Lung (tissue), 12 donors: ENCODE data around the gene ASPSCR1. TPM values are rescaled to one million over a fixed set of nuclear protein-coding genes. Genes with fewer than 3 reads are reported as not detected.
A peak's percentile ranks its signal among the peaks of the same experiment; 100 is the strongest.

Experiments
- ATAC-seq: fragments of 200-7000 bp; cut with Tn5 transposase; one replicate; pipeline ENCODE4 v1.9.1; 2020; ENCODE audit warnings: moderate number of reproducible peaks; ENCODE audit not compliant: insufficient read depth, low FRiP score
- DNase-seq, 3 donors: peaks; one replicate each; pipeline ENCODE4 v3.0.0-alpha.2; 2013 to 2017
- H3K27ac ChIP-seq, 2 donors: one replicate each; pipeline ENCODE4 v1.5.1; 2013; ENCODE audit warnings: mild to moderate bottlenecking in 2 of 2, moderate library complexity in 2 of 2, control low read depth in 1 of 2, inconsistent platforms in 1 of 2, low read depth in 1 of 2, low read length in 1 of 2
- H3K27me3 ChIP-seq, 3 donors: one replicate each; pipeline ENCODE4 v1.5.1; 2013; ENCODE audit warnings: low read length in 2 of 3; ENCODE audit not compliant: control insufficient read depth in 3 of 3, insufficient read depth in 3 of 3
- H3K36me3 ChIP-seq, 4 donors: one replicate each; pipeline ENCODE4 v1.5.1; 2013; ENCODE audit warnings: low read length in 4 of 4, mild to moderate bottlenecking in 1 of 4, moderate library complexity in 1 of 4; ENCODE audit not compliant: control insufficient read depth in 4 of 4, insufficient read depth in 4 of 4
- H3K4me1 ChIP-seq, 5 donors: one replicate each; pipeline ENCODE4 v1.5.1; 2013; ENCODE audit warnings: low read length in 5 of 5, mild to moderate bottlenecking in 2 of 5, moderate library complexity in 1 of 5; ENCODE audit not compliant: control insufficient read depth in 5 of 5, insufficient read depth in 5 of 5
- H3K4me3 ChIP-seq: one replicate; pipeline ENCODE4 v1.5.1; 2013; ENCODE audit warnings: mild to moderate bottlenecking, control low read depth, moderate library complexity
- H3K9ac ChIP-seq, 2 donors: one replicate each; pipeline ENCODE4 v1.5.1; 2013; ENCODE audit warnings: low read length in 2 of 2, control low read depth in 1 of 2; ENCODE audit not compliant: insufficient read depth in 1 of 2
- H3K9me3 ChIP-seq, 4 donors: one replicate each; pipeline ENCODE4 v1.5.1; 2013; ENCODE audit warnings: low read length in 3 of 4, mild to moderate bottlenecking in 1 of 4, moderate library complexity in 1 of 4; ENCODE audit not compliant: control insufficient read depth in 4 of 4, insufficient read depth in 3 of 4
- CTCF ChIP-seq: IDR thresholded peaks from 2 replicates; pipeline ENCODE4 v1.5.1; 2012; ENCODE audit warnings: mild to moderate bottlenecking; ENCODE audit errors: control extremely low read depth, extremely low read depth
- WGBS, 2 donors: extraction: QIAGEN DNeasy Blood & Tissue Kit; methylation state at CpG; one replicate each; pipeline ENCODE4 v1.1.7; 2013; 5-methylcytosine and 5-hydroxymethylcytosine counted together
- polyA plus RNA-seq, 2 donors: library from polyadenylated mRNA; stranded (reverse); fragments of 200-250 nt; gene quantifications; one replicate each; pipeline ENCODE4 v1.2.1, GENCODE V29; 2013
- total RNA-seq, 2 donors: library from RNA; depleted of rRNA in 1 of 2; stranded (reverse); fragments of >200 nt in 1 of 2; gene quantifications; one replicate each; pipeline ENCODE4 v1.2.1, GENCODE V29; 2014 to 2021
- donor health status: control.
- donor health status: control.
- donor health status: Bipolar disorder and iron deficiency.
- donor health status: healthy.
- donor health status: DM: yes; HTN: yes; CAD: no.

Gene ASPSCR1
- total and polyA plus RNA-seq, 4 donors, result 22.9 to 68.6 (median 42.4) TPM

- H3K27me3 ChIP-seq, result peaks cover 0 to 6% (median 3%) of the 10 kb centered on the region in 3 donors
- H3K4me1 ChIP-seq, result peaks cover 0 to 8% (median 0%) of the 10 kb centered on the region in 5 donors
- TF ChIP-seq CTCF, result no peak
- no peak overlapping the region for H3K27ac ChIP-seq
- H3K9ac ChIP-seq, result no peak overlapping the region
- no peak for DNase-seq
- no peaks in the 10 kb centered on the region for H3K9me3 ChIP-seq
- no peak for ATAC-seq
- 91 to 95% methylated on average over 56 of the region's 56 CpGs for WGBS, 2 donors
- no peaks in the 10 kb centered on the region for H3K36me3 ChIP-seq
- no peak overlapping the region for H3K4me3 ChIP-seq
Measured at GRCh38 chr17:81940538-81941483, 36.6 kb upstream of the ASPSCR1 start.

- WGBS, 2 donors, result 47 to 56% methylated on average over 27 to 30 of the region's 30 CpGs
- peak overlapping the region in 1 of 2 donors; percentile 52 for H3K27ac ChIP-seq
- DNase-seq, result no peak
Measured at GRCh38 chr17:81941484-81942166, 35.8 kb upstream of the ASPSCR1 start.

GRCh38 chr17:81942167-81942553 is 35.3 kb upstream of the ASPSCR1 start:
- Histone ChIP-seq H3K9me3 (no peaks in the 10 kb centered on the region), H3K27ac (peak overlapping the region in 1 of 2 donors; percentile 52), H3K4me1 (peaks cover 0 to 2% (median 0%) of the 10 kb centered on the region in 5 donors), H3K36me3 (no peaks in the 10 kb centered on the region), H3K9ac (no peak overlapping the region), H3K4me3 (no peak overlapping the region), H3K27me3 (peaks cover 0 to 6% (median 3%) of the 10 kb centered on the region in 3 donors)
- WGBS, 2 donors, result 45 to 55% methylated on average over 11 to 12 of the region's 12 CpGs
- no peak for TF ChIP-seq CTCF
- ATAC-seq, result no peak
- no peak for DNase-seq

More at GRCh38 chr17:81941484-81942166, 35.8 kb upstream of the ASPSCR1 start:
- no peaks in the 10 kb centered on the region for H3K36me3 ChIP-seq
- peaks cover 0 to 6% (median 3%) of the 10 kb centered on the region in 3 donors for H3K27me3 ChIP-seq
- peaks cover 0 to 5% (median 0%) of the 10 kb centered on the region in 5 donors for H3K4me1 ChIP-seq
- no peak overlapping the region for H3K9ac ChIP-seq
- H3K4me3 ChIP-seq, result no peak overlapping the region
- H3K9me3 ChIP-seq, result no peaks in the 10 kb centered on the region
- no peak for ATAC-seq
- TF ChIP-seq CTCF, result no peak
